GM19193 (cell line): ENCODE measurements around the gene ZBP1.

Source experiments
- POLR2A ChIP-seq: IDR thresholded peaks from 4 replicates; pipeline ENCODE4 v1.6.1; 2011; ENCODE audit not compliant: insufficient read depth, insufficient read length; ENCODE audit errors: extremely low read depth

The ZBP1 gene

GRCh38 chr20:57592263-57593092 lies 27.7 kb downstream of the ZBP1 start:
- TF ChIP-seq POLR2A: no peak

- TF ChIP-seq POLR2A: no peak
These were observed 28.7 kb downstream of the ZBP1 start for GRCh38 chr20:57591289-57592229.

GRCh38 chr20:57590485-57591288 lies 29.5 kb downstream of the ZBP1 start:
- no peak for TF ChIP-seq POLR2A

- no peak for TF ChIP-seq POLR2A
These were observed 30.3 kb downstream of the ZBP1 start for GRCh38 chr20:57589728-57590484.

GRCh38 chr20:57589123-57589727 lies 31.0 kb downstream of the ZBP1 start:
- TF ChIP-seq POLR2A: no peak

- no peak for TF ChIP-seq POLR2A
These were observed 31.6 kb downstream of the ZBP1 start for GRCh38 chr20:57588596-57588995.

GRCh38 chr20:57587989-57588377 lies 32.2 kb downstream of the ZBP1 start:
- no peak for TF ChIP-seq POLR2A

- TF ChIP-seq POLR2A: no peak
These were observed 32.8 kb downstream of the ZBP1 start for GRCh38 chr20:57587278-57587988.

- TF ChIP-seq POLR2A: no peak
These were observed 33.3 kb downstream of the ZBP1 start for GRCh38 chr20:57586943-57587277.

- no peak for TF ChIP-seq POLR2A
These were observed 33.8 kb downstream of the ZBP1 start for GRCh38 chr20:57586370-57586793.

GRCh38 chr20:57585466-57586213 lies 34.6 kb downstream of the ZBP1 start:
- TF ChIP-seq POLR2A: no peak

- no peak for TF ChIP-seq POLR2A
These were observed 35.3 kb downstream of the ZBP1 start for GRCh38 chr20:57584768-57585461.
